OCI-LY1 (cell line): ENCODE measurements around the gene ST13.

Source experiments
- H2AFZ ChIP-seq: fragments of 200-600 bp; sonication (generic), shearing (Covaris generic); 2 replicates; pipeline ENCODE4 v1.6.0; 2014; ENCODE audit warnings: antibody characterized with exemption, mild to moderate bottlenecking, low read length
- H3F3A ChIP-seq: fragments of 200-600 bp; sonication (generic), shearing (Covaris generic); 2 replicates; pipeline ENCODE4 v1.6.0; 2014; ENCODE audit warnings: mild to moderate bottlenecking, antibody characterized with exemption, low read length, moderate library complexity; ENCODE audit not compliant: insufficient read depth
- H3K27ac ChIP-seq: fragments of 200-600 bp; sonication (generic); 2 replicates; pipeline ENCODE4 v1.5.1; 2014; ENCODE audit warnings: low read length, mixed run types, mild to moderate bottlenecking, low read depth; ENCODE audit not compliant: poor library complexity, severe bottlenecking
- H3K27me3 ChIP-seq: fragments of 200-600 bp; sonication (generic); 2 replicates; pipeline ENCODE4 v1.6.0; 2014; ENCODE audit warnings: antibody characterized with exemption, mild to moderate bottlenecking, low read length, moderate library complexity; ENCODE audit not compliant: insufficient read depth
- H3K36me3 ChIP-seq: fragments of 200-600 bp; sonication (generic); 2 replicates; pipeline ENCODE4 v1.6.1; 2014; ENCODE audit warnings: mild to moderate bottlenecking, antibody characterized with exemption, low read length, moderate library complexity, mixed read lengths; ENCODE audit not compliant: insufficient read depth
- H3K4me1 ChIP-seq: fragments of 200-600 bp; sonication (generic); 2 replicates; pipeline ENCODE4 v1.5.1; 2014; ENCODE audit warnings: mild to moderate bottlenecking, low read length, moderate library complexity; ENCODE audit not compliant: insufficient read depth, severe bottlenecking
- H3K4me2 ChIP-seq: fragments of 200-600 bp; sonication (generic), shearing (Covaris generic); 2 replicates; pipeline ENCODE4 v1.6.1; 2014; ENCODE audit warnings: low read length
- H3K4me3 ChIP-seq: fragments of 200-600 bp; sonication (generic); 2 replicates; pipeline ENCODE4 v1.5.1; 2014; ENCODE audit warnings: low read length, low read depth, mild to moderate bottlenecking, mixed read lengths; ENCODE audit not compliant: poor library complexity, severe bottlenecking
- H3K79me2 ChIP-seq: fragments of 200-600 bp; shearing (Covaris generic); 2 replicates; pipeline ENCODE4 v1.6.1; 2016; ENCODE audit warnings: mixed run types, low read length, mixed read lengths; ENCODE audit not compliant: insufficient read depth
- H3K9ac ChIP-seq: fragments of 200-600 bp; sonication (generic), shearing (Covaris generic); 2 replicates; pipeline ENCODE4 v1.6.1; 2014; ENCODE audit warnings: mild to moderate bottlenecking, low read length, mixed read lengths
- H3K9me2 ChIP-seq: fragments of 200-600 bp; sonication (generic), shearing (Covaris generic); 2 replicates; pipeline ENCODE4 v1.6.1; 2014; ENCODE audit warnings: low read depth, mild to moderate bottlenecking, low read length, mixed read lengths
- H3K9me3 ChIP-seq: fragments of 200-600 bp; shearing (Covaris generic); 2 replicates; pipeline ENCODE4 v1.6.1; 2014; ENCODE audit warnings: low read length, mixed read lengths
- H4K20me1 ChIP-seq: fragments of 200-600 bp; sonication (generic), shearing (Covaris generic); 2 replicates; pipeline ENCODE4 v1.6.0; 2016; ENCODE audit warnings: mild to moderate bottlenecking, low read length; ENCODE audit not compliant: insufficient read depth
- EZH2 ChIP-seq: fragments of 200-600 bp; sonication (generic), shearing (Covaris generic); IDR thresholded peaks from 2 replicates; pipeline ENCODE4 v1.8.0; 2017; ENCODE audit warnings: borderline replicate concordance, mixed run types, mild to moderate bottlenecking, antibody characterized with exemption, low read length, moderate library complexity, mixed read lengths
- TF ChIP-seq, protein P1 (sequence below): fragments of 200-600 bp; sonication (generic), shearing (Covaris generic); IDR thresholded peaks from 2 replicates; pipeline ENCODE4 v1.5.1; 2017; ENCODE audit warnings: mild to moderate bottlenecking, antibody characterized with exemption, low read length, moderate library complexity, mixed read lengths

Gene ST13

DNA sequence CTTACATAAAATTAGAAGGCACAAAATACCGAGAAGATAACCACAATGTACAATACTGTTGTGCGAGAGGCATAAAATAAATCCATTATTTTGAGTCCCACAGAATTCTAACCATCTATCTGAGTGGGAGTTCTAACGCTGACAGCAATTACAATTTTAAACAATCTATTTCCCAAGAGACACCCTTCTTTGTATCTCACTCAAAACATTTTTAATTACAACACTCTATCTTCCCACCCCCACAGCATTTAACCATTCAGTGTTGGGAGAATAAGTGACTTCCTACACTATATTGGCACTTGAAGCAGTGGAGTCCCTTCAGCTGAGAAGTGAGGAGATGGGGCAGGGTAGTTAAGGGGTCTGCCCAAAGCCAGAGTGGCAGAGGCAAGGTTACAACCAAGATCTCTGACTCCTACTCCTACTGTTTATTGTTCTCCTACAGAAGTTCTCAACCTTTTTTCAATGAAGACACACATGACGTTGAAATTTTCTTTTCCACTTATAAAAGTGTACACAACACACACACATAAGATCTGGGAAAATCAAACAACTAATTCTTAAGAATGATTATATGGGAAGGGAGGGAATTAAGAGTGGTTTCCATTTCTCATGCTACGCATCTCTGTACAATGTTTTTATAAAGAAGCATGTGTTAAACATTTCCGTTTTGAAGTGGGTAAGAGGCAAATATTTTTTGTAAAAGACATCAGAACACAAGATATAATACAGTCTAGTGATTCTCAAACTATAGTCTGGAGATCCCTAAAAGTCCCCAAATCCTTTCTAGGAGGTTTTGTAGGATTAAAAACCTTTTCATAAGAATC lies 48.2 kb downstream of the ST13 start:
- H3K27ac ChIP-seq = no peak overlapping the region
- TF ChIP-seq, protein P1, sequence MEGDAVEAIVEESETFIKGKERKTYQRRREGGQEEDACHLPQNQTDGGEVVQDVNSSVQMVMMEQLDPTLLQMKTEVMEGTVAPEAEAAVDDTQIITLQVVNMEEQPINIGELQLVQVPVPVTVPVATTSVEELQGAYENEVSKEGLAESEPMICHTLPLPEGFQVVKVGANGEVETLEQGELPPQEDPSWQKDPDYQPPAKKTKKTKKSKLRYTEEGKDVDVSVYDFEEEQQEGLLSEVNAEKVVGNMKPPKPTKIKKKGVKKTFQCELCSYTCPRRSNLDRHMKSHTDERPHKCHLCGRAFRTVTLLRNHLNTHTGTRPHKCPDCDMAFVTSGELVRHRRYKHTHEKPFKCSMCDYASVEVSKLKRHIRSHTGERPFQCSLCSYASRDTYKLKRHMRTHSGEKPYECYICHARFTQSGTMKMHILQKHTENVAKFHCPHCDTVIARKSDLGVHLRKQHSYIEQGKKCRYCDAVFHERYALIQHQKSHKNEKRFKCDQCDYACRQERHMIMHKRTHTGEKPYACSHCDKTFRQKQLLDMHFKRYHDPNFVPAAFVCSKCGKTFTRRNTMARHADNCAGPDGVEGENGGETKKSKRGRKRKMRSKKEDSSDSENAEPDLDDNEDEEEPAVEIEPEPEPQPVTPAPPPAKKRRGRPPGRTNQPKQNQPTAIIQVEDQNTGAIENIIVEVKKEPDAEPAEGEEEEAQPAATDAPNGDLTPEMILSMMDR = no peak
- no peak for TF ChIP-seq EZH2
- H3K79me2 ChIP-seq = peaks cover 84% of the 10 kb centered on the region
- no peaks in the 10 kb centered on the region for H3K27me3 ChIP-seq
- no peaks in the 10 kb centered on the region for H3K9me3 ChIP-seq
- no peaks in the 10 kb centered on the region for H3F3A ChIP-seq
- no peak overlapping the region for H3K9ac ChIP-seq
- H3K4me1 ChIP-seq = peaks cover 4% of the 10 kb centered on the region
- H3K4me3 ChIP-seq = no peak overlapping the region
- peaks cover 68% of the 10 kb centered on the region for H3K36me3 ChIP-seq
- no peaks in the 10 kb centered on the region for H4K20me1 ChIP-seq
- no peak overlapping the region for H3K4me2 ChIP-seq
- no peaks in the 10 kb centered on the region for H3K9me2 ChIP-seq
- no peak overlapping the region for H2AFZ ChIP-seq

DNA sequence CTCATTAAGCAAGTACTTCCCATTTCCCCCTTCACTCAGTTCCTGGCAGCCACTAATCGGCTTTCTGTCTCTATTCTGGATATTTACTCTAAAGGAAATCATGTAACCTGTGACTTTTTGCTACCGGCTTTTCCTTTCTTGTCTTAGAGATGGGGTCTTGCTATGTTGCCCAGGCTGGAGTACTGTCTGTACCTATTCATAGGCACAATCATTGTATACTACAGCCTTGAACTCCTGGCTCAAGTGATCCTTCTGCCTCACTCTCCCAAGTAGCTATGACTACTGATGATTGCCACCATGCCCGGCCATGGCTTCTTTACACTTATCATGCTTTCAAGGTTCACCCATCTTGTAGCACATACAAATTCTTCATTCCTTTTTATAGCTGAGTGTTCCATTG lies 49.7 kb downstream of the ST13 start:
- Histone ChIP-seq H3K9me2 (no peaks in the 10 kb centered on the region), H3K4me1 (no peaks in the 10 kb centered on the region), H3K9me3 (no peaks in the 10 kb centered on the region), H3K79me2 (peaks cover 74% of the 10 kb centered on the region), H2AFZ (no peak overlapping the region), H3K4me2 (no peak overlapping the region), H4K20me1 (no peaks in the 10 kb centered on the region), H3K27me3 (no peaks in the 10 kb centered on the region), H3K27ac (no peak overlapping the region), H3F3A (no peaks in the 10 kb centered on the region), H3K4me3 (no peak overlapping the region), H3K36me3 (peaks cover 62% of the 10 kb centered on the region), H3K9ac (no peak overlapping the region)
- no peak for TF ChIP-seq EZH2
- TF ChIP-seq, protein P1 = no peak

DNA sequence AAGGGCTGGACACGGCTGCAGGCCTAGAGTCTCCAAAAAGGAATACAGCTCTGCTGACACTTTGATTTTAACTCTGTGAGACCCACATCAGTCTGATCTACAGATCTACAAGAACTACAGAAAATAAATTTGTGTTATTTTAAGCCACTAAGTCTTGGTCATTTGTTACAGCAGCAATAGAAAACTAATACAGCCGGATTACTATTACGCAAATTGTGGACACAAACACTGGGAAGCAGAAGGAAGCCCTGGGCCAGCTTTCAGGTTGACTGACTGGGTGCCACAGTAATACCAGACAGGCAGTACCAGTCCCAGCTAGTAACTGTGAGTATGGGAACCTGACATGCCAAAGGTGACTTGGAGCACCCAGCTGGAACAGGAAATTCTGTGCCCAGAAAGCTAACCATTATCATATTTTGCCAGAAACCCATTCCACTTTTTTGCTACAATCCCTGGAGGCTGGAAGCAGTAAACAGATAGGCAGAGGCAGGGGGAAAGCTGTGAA lies 50.7 kb downstream of the ST13 start:
- Histone ChIP-seq H3K79me2 (peaks cover 65% of the 10 kb centered on the region), H3K27me3 (no peaks in the 10 kb centered on the region), H3K36me3 (peaks cover 56% of the 10 kb centered on the region), H3K27ac (no peak overlapping the region), H3K9me2 (no peaks in the 10 kb centered on the region), H3K9me3 (no peaks in the 10 kb centered on the region), H3K4me1 (no peaks in the 10 kb centered on the region), H3F3A (no peaks in the 10 kb centered on the region), H4K20me1 (no peaks in the 10 kb centered on the region), H3K9ac (no peak overlapping the region), H3K4me2 (no peak overlapping the region), H3K4me3 (no peak overlapping the region), H2AFZ (no peak overlapping the region)
- TF ChIP-seq, protein P1 = no peak
- no peak for TF ChIP-seq EZH2
